Psoas muscle (tissue), 8 donors: ENCODE measurements around the gene GSTM1. TPM values are rescaled to one million over a fixed set of nuclear protein-coding genes. Genes with fewer than 3 reads are reported as not detected.
A peak's percentile ranks its signal among the peaks of the same experiment; 100 is the strongest.
"Not testable (repeated sequence)": the region's sequence is repeated elsewhere in the genome, so short reads cannot be mapped to it uniquely, and the experiment has no call there.

Experiments used
- ATAC-seq, 4 donors: fragments of 200-7000 bp; cut with Tn5 transposase; one replicate each; pipeline ENCODE4 v1.9.1; 2020; ENCODE audit warnings: moderate library complexity in 3 of 4, mild to moderate bottlenecking in 2 of 4
- DNase-seq, 2 donors: peaks; one replicate each; pipeline ENCODE4 v3.0.0-alpha.2; 2020
- H3K27ac ChIP-seq: fragments of 200-600 bp; one replicate; pipeline ENCODE4 v1.8.0; 2022
- H3K27me3 ChIP-seq, 3 donors: fragments of 200-600 bp in 1 of 3; one replicate each; pipeline versions ENCODE4 v1.6.1 to v1.8.0; 2013 to 2022; ENCODE audit warnings: low read length in 2 of 3, mild to moderate bottlenecking in 2 of 3, moderate library complexity in 1 of 3; ENCODE audit not compliant: insufficient read depth in 3 of 3
- H3K36me3 ChIP-seq, 2 donors: fragments of 200-600 bp in 1 of 2; one replicate each; pipeline versions ENCODE4 v1.6.1 to v1.8.0; 2013 to 2022; ENCODE audit warnings: low read depth in 1 of 2, mild to moderate bottlenecking in 1 of 2, moderate library complexity in 1 of 2; ENCODE audit not compliant: insufficient read depth in 1 of 2
- H3K4me1 ChIP-seq: fragments of 200-600 bp; one replicate; pipeline ENCODE4 v1.8.0; 2022
- H3K4me3 ChIP-seq: fragments of 200-600 bp; one replicate; pipeline ENCODE4 v1.8.0; 2022; ENCODE audit warnings: mild to moderate bottlenecking
- H3K9me3 ChIP-seq: fragments of 200-600 bp; one replicate; pipeline ENCODE4 v1.8.0; 2022
- CTCF ChIP-seq: fragments of 200-600 bp; IDR thresholded peaks from one replicate; pipeline ENCODE4 v1.8.0; 2022; ENCODE audit warnings: antibody characterized with exemption
- WGBS, 3 donors: extraction: QIAGEN DNeasy Blood & Tissue Kit; methylation state at CpG; one replicate each; pipeline versions ENCODE4 v1.1.6 to v1.1.7; 2013; 5-methylcytosine and 5-hydroxymethylcytosine counted together
- intact Hi-C, 2 donors: fragments of 100-400 bp; cut with DNase I; formaldehyde crosslinking; loops; one replicate each; pipeline versions ENCODE4 v1.11.0 to v1.14.2; 2022
- polyA plus RNA-seq, 3 donors: library from polyadenylated mRNA; stranded (reverse); fragments of 200-250 nt; gene quantifications; one replicate each; pipeline ENCODE4 v1.2.3, GENCODE V29; 2013
- total RNA-seq, 4 donors: library from RNA; stranded (reverse); fragmentation: NEBNext Ultra II Directional in 2 of 4; extraction: Animal tissue kit (Norgen Biotek cat#: 25700) in 2 of 4; gene quantifications; one replicate each; pipeline versions ENCODE4 v1.2.1 to v1.2.4, GENCODE V29; 2021 to 2023
- donor health status: healthy with polysubstance abuse.
- donor health status: DM: no; HTN: no; CAD: no; lungs with moderate emphysema.
- donor health status: Bipolar disorder and iron deficiency.
- donor health status: healthy.
- donor health status: DM: yes; HTN: yes; CAD: no.
- donor health status: DM: no; HTN: no; CAD: no.
- donor health status: DM: no; HTN: no; CAD: no.
- donor health status: DM: yes; HTN: yes; CAD: no.

The GSTM1 gene
- total and polyA plus RNA-seq, 7 donors, result 0.21 to 89.4 (median 27.6) TPM; not detected in 1

GRCh38 chr1:109658533-109659042, 29.0 kb upstream of the GSTM1 start:
- no peak overlapping the region for H3K4me3 ChIP-seq
- ATAC-seq (no peak), DNase-seq (no peak)
- no peaks in the 10 kb centered on the region for H3K9me3 ChIP-seq
- intact Hi-C loops, result no loop called here
- H3K36me3 ChIP-seq, result peaks cover 0 to 54% of the 10 kb centered on the region in 2 donors
- 27 to 38% (median 32%) methylated on average over 3 of the region's 3 CpGs for WGBS, 3 donors
- H3K27ac ChIP-seq, result peak overlapping the region; percentile 30
- no peak for TF ChIP-seq CTCF
- H3K27me3 ChIP-seq, result no peaks in the 10 kb centered on the region
- H3K4me1 ChIP-seq, result peaks cover 17% of the 10 kb centered on the region

GRCh38 chr1:109659145-109659544, 28.5 kb upstream of the GSTM1 start:
- intact Hi-C loops, result no loop called here
- Histone ChIP-seq H3K9me3 (no peaks in the 10 kb centered on the region), H3K27me3 (no peaks in the 10 kb centered on the region), H3K4me1 (peaks cover 22% of the 10 kb centered on the region), H3K4me3 (no peak overlapping the region), H3K27ac (no peak overlapping the region), H3K36me3 (peaks cover 0 to 54% of the 10 kb centered on the region in 2 donors)
- TF ChIP-seq CTCF, result no peak
- no peak for ATAC-seq
- WGBS, 3 donors, result 49 to 71% (median 54%) methylated on average over 2 of the region's 2 CpGs
- DNase-seq, result no peak

GRCh38 chr1:109659997-109660690, 27.5 kb upstream of the GSTM1 start:
- 54 to 75% (median 56%) methylated on average over 5 of the region's 5 CpGs for WGBS, 3 donors
- ATAC-seq, result no peak
- Histone ChIP-seq H3K36me3 (peaks cover 0 to 54% of the 10 kb centered on the region in 2 donors), H3K27me3 (no peaks in the 10 kb centered on the region), H3K27ac (no peak overlapping the region), H3K4me1 (peaks cover 16% of the 10 kb centered on the region), H3K4me3 (no peak overlapping the region), H3K9me3 (no peaks in the 10 kb centered on the region)
- no peak for TF ChIP-seq CTCF
- DNase-seq, result no peak
- intact Hi-C loops, result no loop called here

GRCh38 chr1:109660691-109661026, 27.0 kb upstream of the GSTM1 start:
- H3K27me3 ChIP-seq, ATAC-seq, H3K9me3 ChIP-seq, intact Hi-C loops, DNase-seq, H3K4me3 ChIP-seq, H3K27ac ChIP-seq: not testable (repeated sequence)
- H3K36me3 ChIP-seq, result peaks cover 0 to 57% of the 10 kb centered on the region in 2 donors
- 54 to 82% (median 77%) methylated on average over 3 of the region's 4 CpGs for WGBS, 3 donors
- H3K4me1 ChIP-seq, result peaks cover 12% of the 10 kb centered on the region

GRCh38 chr1:109661391-109661790, 26.2 kb upstream of the GSTM1 start:
- WGBS, 3 donors, result 79 to 81% (median 80%) methylated on average over 2 of the region's 2 CpGs

More at GRCh38 chr1:109661391-109661790, 26.2 kb upstream of the GSTM1 start:
- ATAC-seq (no peak), DNase-seq (no peak)
- Histone ChIP-seq H3K9me3 (no peaks in the 10 kb centered on the region), H3K4me3 (no peak overlapping the region), H3K27me3 (no peaks in the 10 kb centered on the region), H3K36me3 (peaks cover 0 to 61% of the 10 kb centered on the region in 2 donors), H3K4me1 (peaks cover 12% of the 10 kb centered on the region), H3K27ac (no peak overlapping the region)
- intact Hi-C loops, result no loop called here
- no peak for TF ChIP-seq CTCF
